Measurements from ENCODE around the gene INSIG2.
"Not testable (repeated sequence)": the region's sequence is repeated elsewhere in the genome, so short reads cannot be mapped to it uniquely, and the experiment has no call there.

INSIG2 gene

GRCh38 chr2:118061135-118061955 is 26.9 kb upstream of the INSIG2 start:
- DNase-seq = peak; percentile 38

- peak; percentile 14 for DNase-seq
These were observed 26.2 kb upstream of the INSIG2 start for GRCh38 chr2:118062048-118062447.

GRCh38 chr2:118062669-118063068 is 25.6 kb upstream of the INSIG2 start:
- DNase-seq = no peak

- no peak for DNase-seq
These were observed 23.1 kb upstream of the INSIG2 start for GRCh38 chr2:118065015-118065706.

GRCh38 chr2:118065921-118066511 is 22.3 kb upstream of the INSIG2 start:
- DNase-seq = no peak

- no peak for DNase-seq
These were observed 10.5 kb upstream of the INSIG2 start for GRCh38 chr2:118077636-118078247.

- DNase-seq = no peak
These were observed 9.5 kb upstream of the INSIG2 start for GRCh38 chr2:118078734-118079133.

GRCh38 chr2:118084491-118085089 is 3.7 kb upstream of the INSIG2 start:
- no peak for DNase-seq

GRCh38 chr2:118085173-118086023 is 2.9 kb upstream of the INSIG2 start:
- no peak for DNase-seq

- DNase-seq = no peak
These were observed 2.1 kb upstream of the INSIG2 start for GRCh38 chr2:118086024-118086633.

GRCh38 chr2:118089139-118089800 is 999 bp downstream of the INSIG2 start:
- no peak for DNase-seq

GRCh38 chr2:118090387-118091139 is 2.3 kb downstream of the INSIG2 start:
- no peak for DNase-seq

GRCh38 chr2:118091140-118091478 is 2.8 kb downstream of the INSIG2 start:
- no peak for DNase-seq

- DNase-seq = no peak
These were observed 3.4 kb downstream of the INSIG2 start for GRCh38 chr2:118091631-118092030.

- not testable (repeated sequence) for DNase-seq
These were observed 5.8 kb downstream of the INSIG2 start for GRCh38 chr2:118094102-118094501.

GRCh38 chr2:118094503-118094902 is 6.2 kb downstream of the INSIG2 start:
- no peak for DNase-seq

- DNase-seq = no peak
These were observed 7.3 kb downstream of the INSIG2 start for GRCh38 chr2:118095610-118096009.

GRCh38 chr2:118097657-118098056 is 9.4 kb downstream of the INSIG2 start:
- DNase-seq = no peak

GRCh38 chr2:118098307-118099030 is 10.2 kb downstream of the INSIG2 start:
- DNase-seq = no peak
